PC-9 (cell line): ENCODE data around the gene CACNB3.

ENCODE experiments used
- EZH2 ChIP-seq: fragments of 200-600 bp; sonication (generic); IDR thresholded peaks from 2 replicates; pipeline ENCODE4 v1.8.0; 2017; ENCODE audit warnings: antibody characterized with exemption, low read depth
- TF ChIP-seq, protein P1 (sequence below): fragments of 200-600 bp; sonication (generic); conservative IDR thresholded peaks from 2 replicates; pipeline ENCODE4 v1.6.1; 2017; ENCODE audit warnings: mixed run types, antibody characterized with exemption, mild to moderate bottlenecking, moderate library complexity

DNA sequence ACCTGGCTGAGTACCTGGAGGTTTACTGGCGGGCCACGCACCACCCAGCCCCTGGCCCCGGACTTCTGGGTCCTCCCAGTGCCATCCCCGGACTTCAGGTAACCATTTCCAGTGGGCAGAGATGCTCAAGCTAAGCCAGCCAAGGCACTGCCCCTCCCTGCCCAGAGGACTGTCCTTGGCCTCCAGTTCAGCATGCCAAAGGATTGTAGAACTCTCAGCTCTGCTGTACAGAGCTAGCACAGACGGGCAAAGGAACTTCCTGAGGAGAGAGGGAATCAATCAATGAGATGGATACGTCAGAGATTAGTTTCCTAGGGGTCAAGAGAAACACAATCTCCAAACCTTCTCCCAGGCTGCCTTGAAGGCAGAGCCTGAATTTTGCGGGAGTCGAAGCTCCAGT, 8.7 kb downstream of the CACNB3 start:
- TF ChIP-seq, protein P1, sequence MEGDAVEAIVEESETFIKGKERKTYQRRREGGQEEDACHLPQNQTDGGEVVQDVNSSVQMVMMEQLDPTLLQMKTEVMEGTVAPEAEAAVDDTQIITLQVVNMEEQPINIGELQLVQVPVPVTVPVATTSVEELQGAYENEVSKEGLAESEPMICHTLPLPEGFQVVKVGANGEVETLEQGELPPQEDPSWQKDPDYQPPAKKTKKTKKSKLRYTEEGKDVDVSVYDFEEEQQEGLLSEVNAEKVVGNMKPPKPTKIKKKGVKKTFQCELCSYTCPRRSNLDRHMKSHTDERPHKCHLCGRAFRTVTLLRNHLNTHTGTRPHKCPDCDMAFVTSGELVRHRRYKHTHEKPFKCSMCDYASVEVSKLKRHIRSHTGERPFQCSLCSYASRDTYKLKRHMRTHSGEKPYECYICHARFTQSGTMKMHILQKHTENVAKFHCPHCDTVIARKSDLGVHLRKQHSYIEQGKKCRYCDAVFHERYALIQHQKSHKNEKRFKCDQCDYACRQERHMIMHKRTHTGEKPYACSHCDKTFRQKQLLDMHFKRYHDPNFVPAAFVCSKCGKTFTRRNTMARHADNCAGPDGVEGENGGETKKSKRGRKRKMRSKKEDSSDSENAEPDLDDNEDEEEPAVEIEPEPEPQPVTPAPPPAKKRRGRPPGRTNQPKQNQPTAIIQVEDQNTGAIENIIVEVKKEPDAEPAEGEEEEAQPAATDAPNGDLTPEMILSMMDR: no peak
- TF ChIP-seq EZH2: no peak
